AG08396 (cell line): ENCODE results near the gene CRK.
"Not testable (repeated sequence)": the region's sequence is repeated elsewhere in the genome, so short reads cannot be mapped to it uniquely, and the experiment has no call there.

Experiments used
- DNase-seq: peaks from one replicate; pipeline ENCODE4 v3.0.0; 2012; ENCODE audit warnings: low spot score, mixed read lengths

Gene CRK

DNA sequence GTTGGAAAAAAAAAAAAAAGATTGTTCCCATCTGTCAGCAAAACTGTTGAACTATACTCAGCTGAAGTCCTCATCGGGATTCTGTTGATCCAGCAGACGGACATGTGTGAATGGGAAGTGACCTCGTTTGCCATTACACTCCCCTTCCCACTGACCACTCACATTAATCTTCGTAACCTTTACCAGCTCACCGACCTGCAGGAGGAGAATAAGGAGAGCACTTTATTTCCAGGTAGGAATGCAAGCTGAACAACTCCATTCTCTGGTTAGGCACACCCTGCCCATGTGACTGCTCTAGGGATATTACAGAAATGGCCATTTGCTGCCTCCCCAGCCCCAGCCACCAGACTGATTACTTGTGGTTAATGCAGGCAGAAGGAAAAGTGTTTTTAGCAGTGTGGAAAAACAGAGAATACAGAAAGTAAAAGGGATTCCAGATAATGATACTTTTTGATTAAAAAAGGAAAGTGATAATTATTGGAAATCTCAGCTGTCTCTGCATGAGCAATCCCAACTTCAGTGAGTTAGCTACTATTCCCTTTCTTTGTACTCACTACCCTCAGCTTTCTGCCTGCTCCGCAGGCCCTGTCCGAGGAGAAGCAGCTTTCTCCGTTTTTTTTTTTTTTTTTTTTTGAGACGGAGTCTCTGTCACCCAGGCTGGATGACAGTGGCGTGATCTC is 32.4 kb downstream of the CRK start:
- DNase-seq = no peak

DNA sequence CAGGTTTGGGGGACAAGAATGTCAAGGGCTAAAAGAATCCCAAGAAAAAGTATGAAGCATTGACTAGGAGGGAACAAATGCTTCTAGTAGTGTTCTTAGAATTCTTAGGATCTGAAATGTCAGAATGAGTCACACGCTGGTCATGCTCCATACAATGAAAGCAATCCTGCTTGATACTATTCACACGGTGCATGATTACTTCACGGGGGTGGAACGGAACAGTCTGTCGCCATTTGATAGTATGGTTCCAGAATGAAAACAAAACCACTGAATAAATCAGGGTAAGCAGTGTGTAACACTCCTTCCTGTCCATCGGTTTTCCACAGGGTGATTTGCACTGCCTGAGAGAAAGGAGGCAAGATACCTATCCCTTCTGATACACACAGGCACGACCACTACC is 33.1 kb downstream of the CRK start:
- peak; percentile 79 for DNase-seq

DNA sequence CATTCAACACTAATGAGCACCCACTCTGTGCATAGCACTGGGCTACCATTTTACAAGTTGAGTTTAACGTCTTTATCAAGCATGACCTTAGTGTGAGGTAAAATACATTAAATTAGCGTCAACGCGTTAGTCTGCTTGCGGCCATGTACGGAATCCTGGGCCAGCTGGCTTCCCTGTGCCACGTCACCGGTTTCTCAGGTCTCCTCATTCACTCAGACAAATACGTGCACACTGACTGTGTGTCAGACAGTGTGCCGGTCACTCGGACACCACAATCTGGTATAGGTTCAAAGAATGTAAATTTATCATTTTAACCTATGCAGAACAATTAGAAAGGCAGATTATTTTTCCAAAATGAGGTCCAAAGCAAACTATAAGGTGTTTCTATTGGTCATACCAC is 34.6 kb downstream of the CRK start:
- no peak for DNase-seq

DNA sequence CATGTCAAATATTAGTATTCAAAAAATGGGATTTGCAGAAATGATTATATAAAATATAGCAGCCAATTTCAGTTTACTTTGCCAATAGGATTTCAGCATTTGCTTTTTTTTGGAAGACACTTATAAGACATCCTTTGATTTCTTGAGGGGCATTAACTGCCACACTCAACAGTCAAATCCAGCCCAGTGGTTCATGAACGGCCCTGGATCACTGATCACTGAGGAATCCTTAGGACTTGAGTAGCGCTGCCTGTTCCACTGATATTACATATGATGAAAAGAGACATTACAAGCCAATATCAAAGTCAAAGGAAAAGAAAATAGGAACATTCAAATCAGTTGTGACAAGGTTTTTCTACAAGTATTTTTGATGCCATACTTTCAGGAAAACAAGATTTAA is 35.1 kb downstream of the CRK start:
- DNase-seq = no peak

DNA sequence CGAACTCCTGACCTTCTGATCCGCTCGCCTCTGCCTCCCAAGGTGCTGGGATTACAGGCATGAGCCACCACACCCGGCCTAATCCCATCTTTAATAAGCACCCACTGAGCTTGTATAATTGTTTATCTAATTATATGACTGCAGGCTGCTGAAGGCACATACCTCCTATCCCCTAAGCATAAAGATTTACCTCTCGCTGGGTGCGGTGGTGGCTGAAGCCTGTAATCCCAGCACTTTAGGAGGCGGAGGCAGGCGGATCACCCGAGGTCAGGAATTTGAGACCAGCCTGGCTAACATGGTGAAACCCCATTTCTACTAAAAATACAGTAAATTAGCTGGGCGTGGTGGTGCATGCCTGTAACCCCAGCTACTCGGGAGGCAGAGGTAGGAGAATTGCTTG is 35.9 kb downstream of the CRK start:
- no peak for DNase-seq

DNA sequence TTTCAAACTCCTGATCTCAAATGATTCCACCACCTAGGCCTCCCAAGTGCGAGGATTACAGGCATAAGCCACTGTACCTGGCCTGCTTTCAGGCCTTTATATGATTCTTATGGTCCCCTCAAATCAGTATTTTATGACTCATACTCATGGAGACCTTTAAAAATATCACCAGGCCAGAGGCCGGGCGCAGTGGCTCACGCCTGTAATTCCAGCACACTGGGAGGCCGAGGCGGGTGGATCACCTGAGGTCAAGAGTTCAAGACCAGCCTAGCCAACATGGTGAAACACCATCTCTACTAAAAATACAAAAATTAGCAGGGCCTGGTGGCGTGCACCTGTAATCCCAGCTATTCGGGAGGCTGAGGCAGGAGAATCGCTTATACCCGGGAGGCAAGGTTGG is 37.6 kb downstream of the CRK start:
- not testable (repeated sequence) for DNase-seq

DNA sequence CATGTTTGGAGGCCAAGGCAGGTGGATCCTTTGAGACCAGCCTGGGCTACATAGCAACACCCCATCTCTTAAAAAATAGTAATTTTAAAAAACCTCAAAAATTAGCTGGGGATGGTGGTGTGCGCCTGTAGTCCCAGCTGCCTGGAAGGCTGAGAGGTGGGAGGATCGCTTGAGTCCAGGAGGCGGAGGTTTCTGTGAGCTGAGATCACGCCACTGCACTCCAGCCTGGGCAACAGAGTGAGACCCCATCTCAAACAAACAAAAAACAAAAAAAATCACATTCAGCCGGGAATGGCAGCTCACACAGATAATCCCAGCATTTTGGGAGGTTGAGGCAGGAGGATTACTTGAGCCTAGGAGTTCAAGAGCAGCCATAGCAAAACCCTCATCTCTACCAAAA is 39.6 kb downstream of the CRK start:
- DNase-seq = no peak

DNA sequence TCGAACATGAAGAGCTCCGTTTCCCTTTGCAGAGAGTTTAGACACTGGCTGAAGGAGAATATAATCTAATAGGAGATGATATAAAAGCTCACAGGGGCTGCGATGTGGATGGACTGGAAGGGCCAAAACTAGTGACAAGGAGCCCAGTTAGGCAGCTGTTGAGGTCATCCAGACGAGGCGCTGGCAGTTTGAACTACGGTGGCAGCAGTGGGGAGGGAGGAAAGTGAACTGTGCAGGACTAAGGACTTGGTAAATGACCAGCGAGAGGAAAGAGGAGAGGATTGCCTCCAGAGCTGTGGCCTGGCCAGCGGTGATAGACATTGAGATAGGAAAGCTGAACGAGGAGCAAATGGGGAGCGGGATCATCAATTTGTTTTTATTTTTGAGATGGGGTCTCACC is 41.4 kb downstream of the CRK start:
- no peak for DNase-seq

DNA sequence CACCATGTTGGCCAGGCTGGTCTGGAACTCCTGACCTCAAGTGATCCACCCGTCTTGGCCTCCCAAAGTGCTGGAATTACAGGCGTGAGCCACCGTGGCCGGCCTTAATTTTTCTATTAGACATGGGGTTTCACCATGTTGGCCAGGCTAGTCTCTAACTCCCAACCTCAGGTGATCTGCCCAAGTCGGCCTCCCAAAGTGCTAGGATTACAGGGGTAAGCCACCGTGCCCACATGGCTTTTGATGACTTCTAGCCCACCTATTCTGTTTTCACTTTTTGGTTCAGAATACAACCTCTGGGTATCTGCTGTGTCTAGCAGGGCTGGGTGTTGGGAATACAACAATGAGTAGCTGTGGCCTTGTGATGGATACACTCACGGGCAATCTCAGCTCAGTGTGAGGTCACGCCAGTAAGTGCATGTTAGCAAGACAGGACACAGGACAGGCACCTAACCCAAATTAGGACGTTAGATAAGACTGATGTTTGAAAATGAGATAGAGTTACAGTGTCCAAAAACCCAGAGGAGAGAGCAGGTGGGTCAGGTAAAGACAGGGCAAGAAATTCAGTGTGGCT is 41.9 kb downstream of the CRK start:
- no peak for DNase-seq

DNA sequence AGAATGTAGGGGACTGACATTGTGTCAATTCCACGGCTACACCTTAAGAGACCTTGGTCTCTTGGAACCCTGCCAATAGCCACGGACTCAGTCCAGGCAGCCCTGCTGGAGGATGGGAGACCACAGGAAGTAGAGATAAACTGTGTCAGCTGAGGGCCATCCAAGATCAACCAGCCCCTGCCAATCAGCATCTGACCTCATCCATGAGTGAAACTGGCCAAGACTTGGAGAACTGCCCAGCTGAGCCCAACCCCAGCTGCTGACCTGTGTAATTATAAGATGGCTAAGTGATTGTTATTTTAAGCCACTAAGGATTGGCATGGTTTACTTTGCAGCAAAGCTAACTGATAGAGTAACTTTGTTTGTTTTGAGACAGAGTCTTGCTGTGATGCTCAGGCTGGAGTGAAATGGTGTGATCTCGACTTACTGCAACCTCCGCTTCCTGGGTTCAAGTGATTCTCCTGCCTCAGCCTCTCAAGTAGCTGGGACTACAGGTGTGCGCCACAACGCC is 42.7 kb downstream of the CRK start:
- DNase-seq = peak; percentile 70

DNA sequence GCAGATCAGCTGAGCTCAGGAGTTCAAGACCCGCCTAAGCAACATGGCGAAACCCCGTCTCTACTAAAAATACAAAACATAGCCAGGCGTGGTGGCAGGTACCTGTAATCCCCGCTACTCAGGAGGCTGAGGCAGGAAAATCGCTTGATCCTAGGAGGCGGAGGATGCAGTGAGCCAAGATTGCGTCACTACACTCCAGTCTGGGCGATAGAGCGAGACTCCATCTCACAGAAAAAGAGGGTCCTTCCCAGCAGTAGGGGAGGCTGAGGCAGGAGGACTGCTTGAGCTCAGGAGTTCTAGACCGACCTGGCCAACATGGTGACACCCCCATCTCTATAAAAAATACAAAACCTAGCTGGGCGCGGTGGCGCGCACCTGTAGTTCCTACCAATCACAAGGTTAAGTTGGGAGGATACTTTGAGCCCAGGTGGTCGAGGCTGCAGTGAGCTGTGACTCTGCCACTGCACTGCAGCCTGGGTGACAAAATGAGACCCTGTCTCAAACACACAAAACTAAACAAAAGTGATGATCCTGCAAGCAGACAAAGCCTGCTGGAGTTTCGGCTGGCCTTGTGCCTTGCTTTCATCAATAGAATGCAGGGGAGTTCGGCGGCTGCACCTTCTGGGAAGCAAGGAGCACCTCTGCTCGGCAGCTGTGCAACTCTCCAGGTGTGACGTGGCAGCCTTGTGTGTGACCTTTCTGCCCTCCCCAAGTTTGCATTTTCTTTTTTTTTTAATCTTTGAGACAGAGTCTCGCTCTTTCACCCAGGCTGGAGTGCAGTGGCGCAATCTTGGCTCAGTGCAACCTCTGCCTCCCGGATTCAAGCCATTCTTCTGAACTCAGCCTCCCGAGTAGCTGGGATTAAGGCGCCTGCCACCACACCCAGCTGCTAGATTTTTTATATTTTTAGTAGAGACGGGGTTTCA is 43.6 kb downstream of the CRK start:
- no peak for DNase-seq

DNA sequence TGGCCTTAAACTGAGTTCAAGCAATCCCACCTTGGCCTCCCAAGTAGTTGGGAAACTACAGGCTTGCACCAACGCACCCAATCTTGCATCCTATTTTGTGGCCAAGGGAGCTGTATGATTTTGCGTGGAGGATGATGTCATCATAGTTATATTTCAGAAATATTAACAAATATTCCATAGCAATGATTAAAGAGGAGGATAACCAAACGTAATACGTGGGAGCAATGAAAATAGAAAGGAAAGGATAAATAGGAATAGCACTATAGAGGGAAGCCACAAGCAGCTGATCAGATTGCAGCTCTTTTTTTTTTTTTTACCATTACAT is 53.8 kb downstream of the CRK start:
- DNase-seq = no peak

DNA sequence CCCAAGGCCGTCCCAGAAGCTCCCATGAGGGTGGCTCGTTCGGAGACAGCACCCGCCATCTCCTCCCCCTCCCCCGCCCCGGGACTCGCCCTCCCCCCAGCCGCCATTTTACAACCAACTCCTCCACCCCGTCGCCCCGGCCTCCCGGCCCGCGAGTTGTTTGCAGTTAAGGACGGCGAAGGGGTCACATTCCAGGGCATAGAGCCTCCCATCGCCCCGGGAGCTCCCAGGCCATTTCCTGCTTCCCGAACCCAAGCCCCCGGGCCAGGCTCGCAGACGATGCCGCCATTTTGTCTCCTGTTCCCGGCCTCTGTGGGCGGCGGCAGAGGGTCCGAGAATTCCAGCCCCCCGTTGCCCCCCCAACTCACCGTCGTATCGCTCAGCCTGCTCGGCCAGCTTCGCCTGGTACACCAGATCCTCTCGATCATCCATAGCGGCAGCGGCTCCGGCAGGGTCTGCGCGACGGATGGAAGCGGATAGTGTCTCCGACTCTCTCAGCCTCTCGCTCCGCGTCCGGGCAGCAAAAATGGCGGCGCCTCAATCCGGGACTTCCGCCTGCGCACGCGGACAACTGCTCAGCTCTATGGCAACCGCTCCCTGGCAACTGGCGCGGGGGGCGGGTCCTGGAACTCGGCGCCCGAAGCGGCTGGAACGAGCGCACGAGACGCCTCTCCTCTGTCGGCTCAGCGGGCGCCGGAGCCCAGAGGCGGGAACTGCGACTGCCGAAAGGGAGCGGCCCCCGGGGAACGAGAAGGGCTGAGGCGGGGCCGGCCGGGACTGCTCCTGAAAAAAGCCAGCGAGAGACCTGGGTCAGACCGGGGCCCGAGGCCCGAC is 56.1 kb downstream of the CRK start, which contains the start of gene YWHAE:
TSS of gene YWHAE (minus strand) at position 544 of the 834 bp plus-strand sequence. CDS start at position 432, 112 bp downstream.
- peak; percentile 96 for DNase-seq

DNA sequence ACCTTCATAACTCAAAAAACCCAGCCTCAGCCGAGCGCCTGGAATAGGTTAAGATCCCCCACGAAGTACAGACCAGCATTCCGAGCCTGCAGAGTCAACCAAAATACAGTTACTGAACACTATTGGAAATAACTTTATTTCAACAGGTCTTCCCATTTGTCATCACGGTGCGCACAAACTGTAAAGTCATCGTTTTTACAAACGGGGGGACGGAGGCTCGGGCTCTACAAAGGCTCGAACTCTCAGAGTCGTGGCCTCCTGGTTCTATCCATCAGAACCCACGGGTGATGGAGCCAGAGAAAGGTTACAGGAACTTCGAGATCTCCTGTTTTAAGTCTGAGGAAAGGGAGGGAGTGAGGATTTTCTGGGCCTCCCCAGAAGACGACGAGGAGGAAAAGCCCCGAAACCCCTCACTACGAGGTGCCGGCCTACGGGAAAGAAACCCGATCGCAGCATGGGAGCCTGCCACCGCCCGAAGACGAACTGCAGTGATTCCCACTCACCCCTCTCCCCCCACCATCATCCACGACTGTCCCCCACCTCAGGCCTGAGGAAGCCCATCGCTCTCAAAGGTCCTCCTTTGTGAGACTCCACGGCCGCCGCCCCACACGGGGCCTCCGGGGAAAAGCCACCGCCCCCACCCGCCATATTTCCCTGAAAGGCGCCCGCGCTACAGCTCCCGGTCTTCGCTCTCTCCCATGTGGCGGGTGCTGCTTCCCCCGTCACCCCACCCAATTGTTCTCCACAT is 56.9 kb downstream of the CRK start:
- DNase-seq = no peak

DNA sequence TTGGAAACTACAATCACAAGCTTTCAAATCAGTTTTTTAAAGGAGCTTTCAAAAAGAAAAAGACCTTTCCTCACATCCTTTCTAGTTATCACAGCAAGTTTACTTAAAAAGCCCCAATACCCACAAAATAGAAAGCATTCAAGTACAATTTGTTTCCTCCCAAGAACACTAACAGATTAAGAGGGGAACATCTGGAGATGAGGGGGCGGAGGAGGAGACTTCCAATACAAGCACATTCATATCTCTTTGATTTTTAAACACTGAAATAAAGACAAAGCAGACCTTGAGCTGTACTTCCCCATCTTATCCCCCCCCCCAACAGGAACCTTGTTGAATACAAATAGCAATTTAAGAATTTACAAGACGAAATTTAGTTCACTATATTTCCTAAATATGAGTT is 58.0 kb downstream of the CRK start:
- no peak for DNase-seq

DNA sequence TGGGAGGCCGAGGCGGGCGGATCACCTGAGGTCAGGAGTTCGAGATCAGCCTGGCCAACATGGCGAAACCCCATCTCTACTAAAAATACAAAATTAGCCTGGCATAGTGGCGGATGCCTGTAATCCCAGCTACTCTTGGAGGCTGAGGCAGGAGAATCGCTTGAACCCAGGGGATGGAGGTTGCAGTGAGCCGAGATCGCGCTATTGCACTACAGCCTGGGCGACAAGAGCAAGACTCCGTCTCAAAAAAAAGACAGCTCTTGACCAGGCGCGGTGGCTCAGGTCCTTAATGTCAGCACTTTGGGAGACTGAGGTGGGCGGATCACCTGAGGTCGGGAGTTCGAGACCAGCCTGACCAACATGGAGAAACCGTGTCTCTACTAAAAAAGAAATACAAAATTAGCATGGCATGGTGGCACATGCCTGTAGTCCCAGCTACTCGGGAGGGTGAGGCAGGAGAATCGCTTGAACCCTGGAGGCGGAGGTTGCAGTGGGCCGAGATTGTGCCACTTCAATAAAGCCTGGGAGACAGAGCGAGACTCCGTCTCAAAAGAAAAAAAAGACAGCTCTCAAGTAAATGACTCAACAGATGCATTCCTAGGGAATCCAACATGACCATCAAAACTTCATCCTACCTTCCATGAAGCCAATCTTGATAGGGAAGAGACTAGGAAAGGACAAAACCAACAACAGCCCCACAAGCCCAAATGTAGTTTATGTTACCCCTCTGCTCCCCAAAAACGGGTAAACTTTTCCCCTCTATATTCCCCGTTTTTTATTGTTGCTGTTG is 60.0 kb downstream of the CRK start:
- DNase-seq = not testable (repeated sequence)

DNA sequence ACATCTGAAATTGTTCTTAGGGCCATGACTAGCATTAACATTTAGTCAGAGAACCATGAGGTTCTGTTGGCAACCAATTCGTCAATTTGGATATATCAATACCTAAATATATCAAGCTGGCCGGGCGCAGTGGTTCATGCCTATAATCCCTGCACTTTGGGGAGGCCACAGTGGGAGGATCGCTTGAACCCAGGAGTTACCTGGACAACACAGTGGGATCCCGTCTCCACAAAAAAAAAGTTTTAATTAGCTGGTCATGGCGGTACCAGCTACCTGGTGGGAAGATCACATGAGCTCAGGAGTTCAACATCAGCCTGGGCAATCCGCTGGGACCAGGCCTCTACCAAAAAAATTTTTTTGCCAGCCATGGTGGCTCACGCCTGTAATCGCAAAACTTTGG is 64.5 kb downstream of the CRK start:
- DNase-seq = no peak

DNA sequence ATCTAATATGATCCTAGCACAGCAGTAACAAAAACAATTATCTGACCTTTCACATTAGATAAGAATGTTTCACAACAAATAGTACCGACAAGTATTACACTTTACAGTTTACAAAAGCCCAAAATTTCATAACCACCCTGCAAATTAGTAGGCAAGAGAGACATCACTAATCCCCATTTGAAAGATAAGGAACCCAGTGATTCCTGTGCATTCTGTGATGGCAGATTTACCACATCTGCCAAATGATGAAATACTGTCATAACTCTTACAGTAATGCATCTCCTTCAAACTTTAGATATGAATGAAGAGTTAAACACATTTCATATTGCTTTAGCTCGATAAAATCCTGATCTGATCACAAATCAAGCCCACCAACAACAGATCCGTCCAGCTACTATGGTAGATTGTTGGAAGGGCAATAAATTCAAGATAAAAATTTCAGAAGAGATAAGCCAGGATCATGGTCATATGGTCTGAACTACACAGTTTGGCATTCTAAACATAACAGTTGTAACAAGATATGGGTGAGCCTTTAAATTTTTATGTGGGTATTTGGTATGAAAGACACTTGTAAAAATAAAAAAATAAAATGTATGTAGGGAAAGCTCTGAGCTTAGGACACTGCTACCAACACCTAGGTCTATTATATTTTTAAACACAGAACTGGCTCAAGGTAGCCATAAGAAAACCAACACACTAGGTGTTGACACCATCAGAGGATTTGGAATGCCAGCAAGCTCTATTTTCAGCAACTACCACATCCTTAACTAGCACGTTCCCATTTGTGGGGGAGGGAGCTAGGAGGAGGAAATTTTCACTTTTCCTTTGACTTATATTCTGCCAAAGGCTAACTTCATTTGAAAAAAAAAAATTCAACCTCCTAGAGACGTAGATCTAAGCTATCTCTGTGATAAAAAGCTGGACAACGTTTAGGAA is 65.3 kb downstream of the CRK start:
- DNase-seq = no peak

DNA sequence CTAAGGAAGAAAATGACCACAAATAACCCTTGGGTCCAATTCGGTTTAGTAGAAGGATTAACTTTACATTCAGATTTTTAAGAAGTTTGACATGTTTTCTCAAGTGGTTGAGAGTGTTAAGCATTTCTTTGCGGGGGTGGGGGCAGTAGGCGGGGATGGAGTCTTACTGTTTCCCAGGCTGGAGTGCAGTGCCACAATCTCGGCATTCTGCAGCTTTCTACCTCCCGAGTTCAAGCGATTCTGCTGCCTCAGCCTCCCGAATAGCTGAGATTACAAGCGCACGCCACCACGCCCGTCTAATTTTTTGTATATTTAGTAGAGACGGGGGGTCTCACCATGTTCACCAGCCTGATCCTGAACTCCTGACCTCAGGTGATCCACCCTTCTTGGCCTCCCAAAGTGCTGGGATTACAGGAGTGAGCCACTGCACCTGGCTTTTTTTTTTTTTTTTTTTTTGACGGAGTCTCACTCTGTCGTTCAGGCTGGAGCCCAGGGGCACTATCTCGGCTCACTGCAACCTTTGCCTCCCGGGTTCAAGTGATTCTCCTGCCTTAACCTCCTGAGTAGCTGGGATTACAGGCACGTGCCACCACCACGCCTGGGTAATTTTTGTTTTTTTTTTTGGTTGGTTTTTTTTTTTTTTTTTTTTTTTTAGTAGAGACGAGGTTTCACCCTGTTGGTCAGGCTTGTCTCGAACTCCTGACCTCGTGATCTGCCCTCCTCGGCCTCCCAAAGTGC is 68.4 kb downstream of the CRK start:
- not testable (repeated sequence) for DNase-seq
